ENCODE data around the gene CAGE1.

CAGE1 gene

DNA sequence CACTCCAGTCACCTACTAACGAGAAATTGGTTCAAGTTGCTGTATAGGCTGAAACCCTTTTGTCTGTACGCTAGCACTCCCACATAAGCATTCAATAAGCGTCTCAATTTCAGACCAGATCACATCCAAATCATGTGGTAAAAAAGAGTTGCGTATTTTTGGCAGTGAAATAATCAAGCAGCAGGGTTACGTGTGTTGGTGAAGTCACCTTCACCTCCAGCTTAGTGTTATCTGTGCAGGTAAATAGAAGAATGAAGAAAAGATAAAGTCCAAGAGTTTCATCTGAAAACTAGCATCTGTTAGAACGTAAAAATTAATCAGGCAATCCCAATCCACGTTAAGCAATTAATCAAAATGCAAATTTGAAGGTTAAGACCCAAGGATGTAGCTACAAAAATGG, 87.8 kb downstream of the CAGE1 start:
- no peak for FAIRE-seq

DNA sequence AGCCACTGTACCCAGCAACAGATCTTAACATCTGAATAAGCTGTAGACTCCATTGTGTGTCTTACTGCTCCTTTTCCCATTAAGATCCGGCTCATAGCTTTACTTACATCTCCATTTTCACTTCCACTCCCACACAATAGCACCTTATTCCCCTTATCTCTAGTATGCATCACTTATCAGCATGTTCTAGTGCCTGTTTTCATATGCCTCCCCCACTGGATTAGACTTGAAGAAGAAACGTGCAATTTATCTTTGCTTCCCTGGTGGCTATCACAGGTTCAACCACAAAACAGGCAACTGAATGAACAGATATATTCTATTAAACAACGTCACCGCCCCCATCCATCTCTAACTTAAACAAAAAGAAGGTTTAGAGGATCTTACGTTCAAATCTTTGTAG, 88.6 kb downstream of the CAGE1 start:
- FAIRE-seq, result no peak

DNA sequence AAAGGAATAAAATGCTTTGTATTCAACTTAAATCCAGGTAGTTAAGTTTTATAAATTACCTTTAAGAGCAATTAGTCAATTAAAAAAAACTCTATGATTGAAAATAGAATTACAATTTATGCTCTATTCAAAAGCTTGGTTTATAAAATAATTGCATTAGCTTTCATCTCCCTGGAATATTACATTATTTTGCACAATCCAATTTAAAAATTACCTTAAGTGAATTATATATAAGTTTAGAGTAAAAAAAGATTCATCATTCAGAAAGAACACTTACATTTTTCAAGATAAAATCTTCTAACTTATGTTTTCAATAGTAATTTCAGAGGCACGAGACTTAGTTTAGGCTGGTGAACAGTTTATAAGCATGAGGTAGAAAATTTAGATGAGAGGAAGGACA, 91.4 kb downstream of the CAGE1 start:
- peak; percentile 50 for FAIRE-seq

DNA sequence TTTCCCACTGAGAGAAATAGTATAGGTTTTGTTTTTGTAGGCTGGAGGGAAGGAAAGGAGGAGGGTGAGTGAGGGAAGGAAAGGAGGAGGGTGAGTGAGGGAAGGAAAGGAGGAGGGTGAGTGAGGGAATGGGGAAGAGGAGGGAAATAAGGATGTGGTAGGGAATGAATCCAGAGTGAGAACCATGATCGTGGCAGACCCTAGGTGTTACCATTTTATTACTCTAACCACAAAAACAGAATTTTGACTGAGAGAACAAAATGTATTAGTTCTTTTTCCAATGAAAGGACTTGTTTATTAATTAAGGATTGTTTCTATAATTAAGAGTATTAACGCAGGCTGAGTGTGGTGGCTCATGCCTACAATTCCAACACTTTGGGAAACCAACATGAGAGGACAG, 92.9 kb downstream of the CAGE1 start:
- FAIRE-seq, result no peak

DNA sequence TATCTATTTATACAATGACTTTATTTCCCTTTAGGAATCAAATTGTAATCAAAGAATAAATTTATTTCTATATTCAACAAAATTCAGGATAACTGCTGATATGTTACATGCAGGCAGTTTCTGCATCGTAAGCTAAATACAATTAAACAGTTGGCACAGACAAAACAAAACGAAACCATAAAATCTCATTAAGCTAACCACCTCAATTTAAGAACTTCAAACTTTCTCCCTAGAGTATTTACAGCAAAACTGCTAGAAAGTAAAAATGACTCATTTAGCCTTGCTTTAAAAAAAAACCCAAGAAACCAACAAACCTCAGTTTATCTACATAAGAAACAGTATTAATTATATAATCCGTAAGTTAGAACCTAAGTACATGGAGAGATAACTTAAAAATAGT, 93.6 kb downstream of the CAGE1 start:
- FAIRE-seq, result peak; percentile 37

DNA sequence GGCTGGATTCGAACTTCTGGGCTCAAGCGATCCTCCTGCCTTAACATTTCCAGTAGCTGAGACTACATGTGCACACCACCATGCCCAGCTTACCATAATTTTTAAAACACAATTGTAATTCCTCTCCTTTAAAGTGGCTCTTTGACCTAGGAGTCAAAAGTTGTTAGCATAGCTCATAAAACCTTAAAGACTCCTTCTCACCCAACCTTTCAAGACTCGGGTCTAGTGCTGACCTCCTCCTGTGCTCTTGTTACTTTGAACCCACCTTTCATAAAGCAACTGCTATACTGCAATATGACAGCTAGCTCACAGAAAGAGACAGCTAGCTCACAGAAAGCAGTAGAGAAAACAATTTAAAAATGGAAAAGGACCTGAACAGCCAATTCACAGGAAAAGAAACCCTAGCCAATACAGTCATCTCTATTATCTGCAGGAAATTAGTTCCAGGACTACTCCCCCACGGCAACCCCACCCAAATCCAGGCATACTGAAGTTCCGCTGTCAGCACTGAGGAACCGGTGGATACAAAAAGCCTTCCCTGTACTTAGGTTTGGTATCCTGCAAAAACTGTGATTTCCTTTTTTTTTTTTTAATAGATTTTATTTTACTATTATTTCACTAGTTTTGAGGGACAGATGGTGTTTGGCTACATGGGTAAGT, 96.8 kb downstream of the CAGE1 start:
- FAIRE-seq, result no peak

DNA sequence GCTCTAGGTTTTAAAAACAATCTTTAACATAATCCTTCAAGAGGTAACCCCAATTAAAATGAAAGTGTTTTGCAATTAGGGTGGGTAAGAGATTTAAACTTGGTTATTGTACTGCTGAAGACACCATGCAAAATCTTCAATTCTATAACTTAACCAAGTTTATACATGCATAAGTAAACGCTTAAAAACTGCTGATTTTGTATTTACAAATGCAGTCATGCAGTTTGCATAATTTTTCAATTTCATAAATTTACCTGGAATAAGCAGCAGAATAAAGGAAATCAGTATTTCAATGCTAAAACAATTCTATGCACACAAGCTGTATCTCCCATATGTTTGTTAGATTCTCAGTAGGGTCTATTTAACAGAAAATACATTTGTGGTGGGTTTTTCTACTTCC, 99.5 kb downstream of the CAGE1 start:
- FAIRE-seq, result peak; percentile 46

DNA sequence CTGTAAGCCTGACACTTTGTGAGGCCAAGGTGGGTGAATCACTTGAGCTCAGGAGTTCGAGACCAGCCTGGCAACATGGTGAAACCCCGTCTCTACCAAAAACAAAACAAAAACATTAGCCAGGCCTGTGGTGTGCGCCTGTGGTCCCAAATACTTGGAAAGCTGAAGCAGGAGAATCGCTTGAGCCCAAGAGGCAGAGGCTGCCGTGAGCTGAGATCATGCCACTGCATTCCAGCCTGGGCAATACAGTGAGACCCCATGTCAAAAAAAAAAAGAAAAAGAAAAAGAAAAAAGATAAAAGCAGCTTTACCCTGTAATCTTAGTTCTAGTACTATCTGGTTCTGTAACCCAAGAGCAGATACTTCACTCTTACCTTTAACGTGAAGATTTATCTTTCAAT, 104.1 kb downstream of the CAGE1 start:
- FAIRE-seq, result no peak

DNA sequence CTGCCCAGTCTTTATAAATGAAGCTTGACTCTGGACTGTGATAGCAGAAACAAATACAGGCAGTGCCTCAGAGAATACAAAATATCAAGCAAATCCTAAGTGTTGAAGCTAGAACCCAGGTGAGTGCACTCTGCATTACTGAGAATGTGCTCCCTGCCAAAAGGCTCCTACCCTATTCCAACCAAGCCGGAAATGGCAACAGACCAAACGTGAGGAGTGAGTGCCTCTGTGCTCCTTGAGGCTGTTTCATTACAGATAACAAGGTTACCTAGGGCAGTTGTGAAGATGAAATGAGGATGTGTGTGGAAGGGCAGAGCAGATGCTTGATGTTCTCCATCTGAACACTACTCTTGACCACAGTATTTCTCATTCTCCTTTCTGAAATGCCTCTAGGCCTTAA, 105.9 kb downstream of the CAGE1 start:
- no peak for FAIRE-seq

DNA sequence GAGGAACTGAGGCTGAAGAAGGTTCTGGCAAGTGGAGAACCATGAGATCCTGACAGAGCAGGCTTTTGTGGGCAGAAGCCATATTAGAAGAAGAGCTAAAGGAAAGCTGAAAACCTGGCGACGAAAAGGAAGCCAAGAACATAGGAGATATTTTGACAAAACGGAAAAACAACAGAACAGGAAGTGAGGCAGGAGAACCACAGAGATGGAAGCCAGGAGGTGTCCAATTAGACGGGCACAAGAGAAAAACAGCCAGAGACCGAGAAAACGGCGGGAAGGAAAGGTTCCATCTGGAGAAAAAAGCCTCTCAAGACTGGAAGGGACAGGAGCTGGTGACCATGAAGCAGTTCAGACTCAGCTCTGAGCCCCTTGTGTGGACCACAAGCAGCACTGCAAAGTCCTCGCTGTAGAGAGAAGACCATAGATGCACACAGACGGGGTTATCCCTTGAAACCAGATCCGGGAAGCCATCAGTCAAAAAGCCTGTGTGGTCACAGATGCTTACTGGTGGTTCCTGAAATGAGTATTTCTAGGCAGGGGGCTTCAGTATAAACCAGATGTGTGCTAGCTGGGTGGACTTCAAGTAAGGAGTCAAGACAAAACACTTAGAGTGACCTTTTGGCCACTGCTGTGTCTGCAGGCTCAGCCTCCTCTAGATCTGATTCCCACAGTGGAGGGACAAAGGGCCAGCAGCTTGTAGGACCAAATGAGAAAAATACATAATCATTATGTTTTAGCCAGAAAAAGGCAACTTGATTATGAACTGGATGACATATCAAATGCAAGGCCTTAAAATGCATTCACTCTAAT, 107.2 kb downstream of the CAGE1 start:
- no peak for FAIRE-seq

Data from G401.6 (cell line).